B cell (primary cell): ENCODE results near the gene INSM1. TPM values are rescaled to one million over a fixed set of nuclear protein-coding genes. Genes with fewer than 3 reads are reported as not detected.

Source experiments
- ATAC-seq: fragments of 200-7000 bp; cut with Tn5 transposase; one replicate; pipeline ENCODE4 v1.10.0; 2021; ENCODE audit warnings: low read depth, mild to moderate bottlenecking, moderate number of reproducible peaks, moderate library complexity
- CTCF ChIA-PET: fragments of 350-600 bp; sonication (Branson Sonifier 250); formaldehyde crosslinking; loops from one replicate; lab custom pipeline; 2021; ENCODE audit warnings: antibody characterized with exemption, inconsistent platforms; lab: Charles Lee
- POLR2A ChIA-PET: fragments of 350-600 bp; sonication (Branson Sonifier 250); formaldehyde crosslinking; loops from one replicate; lab custom pipeline; 2021; ENCODE audit warnings: antibody characterized with exemption; lab: Charles Lee
- DNase-seq: peaks from one replicate; pipeline ENCODE4 v3.0.0; 2013
- H2AFZ ChIP-seq: 2 replicates; pipeline ENCODE4 v1.6.1; 2012; ENCODE audit warnings: mild to moderate bottlenecking, low read depth, low read length; ENCODE audit not compliant: insufficient read depth, poor library complexity, severe bottlenecking
- H3K27ac ChIP-seq, 2 donors: 1 replicate in 1 of 2; 2 replicates in 1 of 2; pipeline ENCODE4 v1.5.1; 2012 to 2013; ENCODE audit warnings: low read length in 2 of 2, mild to moderate bottlenecking in 2 of 2, moderate library complexity in 1 of 2
- H3K27me3 ChIP-seq, 4 experiments: fragments of 200-600 bp in 1 of 4; sonication (generic) in 1 of 4; replicated peaks in 1 of 4; 1 replicate in 2 of 4; 2 replicates in 2 of 4; pipeline versions ENCODE4 v1.6.1 to v1.7.0; 2013 to 2016; ENCODE audit warnings: low read length in 3 of 4, mild to moderate bottlenecking in 2 of 4, mixed read lengths in 1 of 4, moderate library complexity in 1 of 4; ENCODE audit not compliant: insufficient read depth in 4 of 4, control insufficient read depth in 3 of 4; ENCODE audit errors: control extremely low read depth in 1 of 4
- H3K36me3 ChIP-seq, 2 experiments: replicated peaks in 1 of 2; 1 replicate in 1 of 2; 2 replicates in 1 of 2; pipeline versions ENCODE4 v1.6.1 to v1.7.1; 2013; ENCODE audit warnings: low read length in 1 of 2; ENCODE audit not compliant: insufficient read depth in 2 of 2, control insufficient read depth in 1 of 2; ENCODE audit errors: control extremely low read depth in 1 of 2, extremely low read depth in 1 of 2
- H3K4me1 ChIP-seq, 2 donors: fragments of 200-600 bp in 1 of 2; sonication (generic) in 1 of 2; 1 replicate in 1 of 2; 2 replicates in 1 of 2; pipeline versions ENCODE4 v1.5.1 to v1.6.1; 2013 to 2017; ENCODE audit warnings: low read length in 2 of 2; ENCODE audit not compliant: control insufficient read depth in 2 of 2, insufficient read depth in 2 of 2
- H3K4me2 ChIP-seq: replicated peaks from 2 replicates; pipeline ENCODE3; 2012; ENCODE audit warnings: mild to moderate bottlenecking, low read depth, low read length; ENCODE audit not compliant: poor library complexity, severe bottlenecking
- H3K4me3 ChIP-seq, 5 experiments: fragments of 200-600 bp in 1 of 5; sonication (generic) in 1 of 5; 1 replicate in 3 of 5; 2 replicates in 2 of 5; pipeline versions ENCODE4 v1.5.1 to v1.7.0; 2011 to 2016; ENCODE audit warnings: low read length in 4 of 5, mild to moderate bottlenecking in 4 of 5, low read depth in 2 of 5, control low read depth in 1 of 5, moderate library complexity in 1 of 5; ENCODE audit not compliant: insufficient read depth in 1 of 5; ENCODE audit errors: control extremely low read depth in 1 of 5, extremely low read depth in 1 of 5
- H3K79me2 ChIP-seq: fragments of 200-600 bp; sonication (generic); one replicate; pipeline ENCODE4 v1.6.0; 2016; ENCODE audit warnings: low read length; ENCODE audit not compliant: control insufficient read depth, insufficient read depth
- H3K9ac ChIP-seq: fragments of 200-600 bp; sonication (generic); 2 replicates; pipeline ENCODE4 v1.6.1; 2017; ENCODE audit warnings: mild to moderate bottlenecking, low read length, moderate library complexity
- H3K9me3 ChIP-seq, 3 donors: one replicate each; pipeline versions ENCODE4 v1.6.1 to v1.7.1; 2013; ENCODE audit warnings: low read length in 2 of 3; ENCODE audit not compliant: control insufficient read depth in 2 of 3, insufficient read depth in 1 of 3; ENCODE audit errors: control extremely low read depth in 1 of 3
- H4K20me1 ChIP-seq: 2 replicates; pipeline ENCODE4 v1.6.0; 2012; ENCODE audit warnings: mild to moderate bottlenecking, low read length; ENCODE audit not compliant: insufficient read depth, control insufficient read depth, poor library complexity, severe bottlenecking
- H3K27ac Mint-ChIP-seq: one replicate; pipeline ENCODE4 v1.8.0; 2021; ENCODE audit warnings: mixed read lengths
- H3K27me3 Mint-ChIP-seq: one replicate; pipeline ENCODE4 v1.8.0; 2021; ENCODE audit warnings: mixed read lengths
- H3K4me1 Mint-ChIP-seq: one replicate; pipeline ENCODE4 v1.8.0; 2021; ENCODE audit warnings: mixed read lengths
- H3K4me3 Mint-ChIP-seq: one replicate; pipeline ENCODE4 v1.8.0; 2021; ENCODE audit warnings: mixed read lengths
- H3K9me3 Mint-ChIP-seq: one replicate; pipeline ENCODE4 v1.8.0; 2022; ENCODE audit warnings: mixed read lengths; ENCODE audit not compliant: insufficient read depth
- EZH2 ChIP-seq: IDR thresholded peaks from 2 replicates; pipeline ENCODE4 v1.6.1; 2012; ENCODE audit warnings: borderline replicate concordance, low read depth, mild to moderate bottlenecking, moderate library complexity, low read length; ENCODE audit not compliant: insufficient read depth, poor library complexity, severe bottlenecking
- WGBS: methylation state at CpG from one replicate; pipeline ENCODE4 v1.1.5; 2013; ENCODE audit warnings: missing lambda C conversion rate; ENCODE audit not compliant: insufficient coverage; 5-methylcytosine and 5-hydroxymethylcytosine counted together
- intact Hi-C: fragments of 100-400 bp; cut with micrococcal nuclease; formaldehyde crosslinking; loops from one replicate; pipeline ENCODE4 v1.10.0; 2022
- polyA plus RNA-seq: library from polyadenylated mRNA; depleted of rRNA; stranded (reverse); fragments of >200 nt; gene quantifications from 2 replicates; pipeline ENCODE4 v1.2.3, GENCODE V29; 2012
- total RNA-seq, 2 donors: library from RNA; stranded (reverse); fragments of 120-200 nt in 1 of 2; gene quantifications; 1 replicate in 1 of 2; 2 replicates in 1 of 2; pipeline versions ENCODE4 v1.2.3 to v1.2.4, GENCODE V29; 2013 to 2022
- TF ChIP-seq, protein P1 (sequence below): fragments of 200-600 bp; IDR thresholded peaks from one replicate; pipeline ENCODE4 v1.8.0; 2022; ENCODE audit warnings: antibody characterized with exemption, mild to moderate bottlenecking

INSM1 gene
- total and polyA plus RNA-seq, 2 donors (not counting 1 experiment from before 2014, with no cell fraction given): not detected

DNA sequence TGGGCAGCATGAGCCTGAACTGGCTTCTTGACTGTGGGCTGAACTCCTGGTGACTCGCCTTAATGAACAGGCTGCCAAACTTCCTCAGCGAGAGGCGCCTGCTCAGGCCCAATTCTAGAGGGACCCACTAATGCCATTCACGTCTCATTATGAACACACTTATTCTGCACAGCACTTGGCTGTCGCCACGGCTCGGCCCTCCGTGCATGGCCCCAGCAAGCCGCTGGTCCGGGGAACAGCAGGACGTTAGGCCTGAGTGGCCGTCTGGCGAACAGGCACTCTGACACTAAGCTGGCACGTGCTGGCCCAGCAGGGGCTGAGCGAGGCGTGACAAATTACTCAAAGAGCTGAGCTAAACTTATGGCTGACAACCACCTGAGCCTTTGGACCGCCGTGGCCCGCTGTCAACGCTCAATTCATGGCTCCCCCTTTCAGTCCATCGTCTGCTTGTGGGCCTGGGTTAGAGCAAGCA is 45.9 kb downstream of the INSM1 start:
- ChIA-PET POLR2A (no interaction called here), CTCF (no interaction called here)
- 95% methylated on average over 21 of the region's 21 CpGs for WGBS
- H3K4me3 Mint-ChIP-seq: no peak overlapping the region
- no peak overlapping the region for H3K27ac ChIP-seq
- no peak overlapping the region for H2AFZ ChIP-seq
- DNase-seq (no peak), ATAC-seq (no peak)
- TF ChIP-seq, protein P1, sequence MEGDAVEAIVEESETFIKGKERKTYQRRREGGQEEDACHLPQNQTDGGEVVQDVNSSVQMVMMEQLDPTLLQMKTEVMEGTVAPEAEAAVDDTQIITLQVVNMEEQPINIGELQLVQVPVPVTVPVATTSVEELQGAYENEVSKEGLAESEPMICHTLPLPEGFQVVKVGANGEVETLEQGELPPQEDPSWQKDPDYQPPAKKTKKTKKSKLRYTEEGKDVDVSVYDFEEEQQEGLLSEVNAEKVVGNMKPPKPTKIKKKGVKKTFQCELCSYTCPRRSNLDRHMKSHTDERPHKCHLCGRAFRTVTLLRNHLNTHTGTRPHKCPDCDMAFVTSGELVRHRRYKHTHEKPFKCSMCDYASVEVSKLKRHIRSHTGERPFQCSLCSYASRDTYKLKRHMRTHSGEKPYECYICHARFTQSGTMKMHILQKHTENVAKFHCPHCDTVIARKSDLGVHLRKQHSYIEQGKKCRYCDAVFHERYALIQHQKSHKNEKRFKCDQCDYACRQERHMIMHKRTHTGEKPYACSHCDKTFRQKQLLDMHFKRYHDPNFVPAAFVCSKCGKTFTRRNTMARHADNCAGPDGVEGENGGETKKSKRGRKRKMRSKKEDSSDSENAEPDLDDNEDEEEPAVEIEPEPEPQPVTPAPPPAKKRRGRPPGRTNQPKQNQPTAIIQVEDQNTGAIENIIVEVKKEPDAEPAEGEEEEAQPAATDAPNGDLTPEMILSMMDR: no peak
- no peak for TF ChIP-seq EZH2
- H3K27me3 ChIP-seq: no peaks in the 10 kb centered on the region
- no peaks in the 10 kb centered on the region for H3K79me2 ChIP-seq
- H3K27ac Mint-ChIP-seq: no peak overlapping the region
- intact Hi-C loops: no loop called here
- no peaks in the 10 kb centered on the region for H3K9me3 ChIP-seq
- no peaks in the 10 kb centered on the region for H3K9me3 Mint-ChIP-seq
- H3K4me1 ChIP-seq: no peaks in the 10 kb centered on the region
- H3K4me2 ChIP-seq: no peak overlapping the region
- no peaks in the 10 kb centered on the region for H4K20me1 ChIP-seq
- H3K36me3 ChIP-seq: peaks cover 3 to 4% of the 10 kb centered on the region in 2 experiments
- H3K4me3 ChIP-seq: no peak overlapping the region
- H3K27me3 Mint-ChIP-seq: no peaks in the 10 kb centered on the region
- no peak overlapping the region for H3K9ac ChIP-seq
- peaks cover 5% of the 10 kb centered on the region for H3K4me1 Mint-ChIP-seq

DNA sequence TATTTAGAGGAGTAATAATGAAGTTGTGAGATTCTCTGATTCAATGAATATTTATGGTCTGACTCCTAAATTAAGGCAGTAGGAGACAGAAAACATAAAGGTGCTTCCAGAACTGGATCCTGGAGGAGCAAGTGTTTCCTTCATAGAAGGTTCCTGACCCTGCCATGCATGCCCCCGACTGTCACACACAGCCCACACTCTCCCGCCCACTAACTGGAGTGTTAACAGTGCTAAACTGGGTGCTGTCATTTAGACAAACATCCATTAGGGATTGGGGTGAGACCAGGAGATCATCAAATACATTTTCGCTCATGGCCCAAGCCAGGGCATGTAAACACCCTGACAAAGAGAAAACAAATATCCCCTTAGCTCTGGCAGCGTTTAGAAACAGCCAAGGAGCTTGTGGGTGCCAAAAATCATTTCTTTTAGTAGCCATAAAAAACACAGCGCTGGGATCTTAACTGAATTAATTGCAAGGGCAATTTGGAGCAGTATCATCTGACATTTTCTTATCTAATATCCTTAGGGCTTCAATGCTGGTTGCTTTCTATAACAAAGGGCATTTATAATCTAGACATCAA is 46.8 kb downstream of the INSM1 start:
- no peaks in the 10 kb centered on the region for H3K27me3 Mint-ChIP-seq
- H4K20me1 ChIP-seq: no peaks in the 10 kb centered on the region
- no peak for DNase-seq
- H3K4me1 ChIP-seq: no peaks in the 10 kb centered on the region
- no peak overlapping the region for H3K4me3 Mint-ChIP-seq
- no peak overlapping the region for H3K27ac ChIP-seq
- no peak overlapping the region for H3K27ac Mint-ChIP-seq
- CTCF ChIA-PET: no interaction called here
- peaks cover 5% of the 10 kb centered on the region for H3K4me1 Mint-ChIP-seq
- H3K9me3 ChIP-seq: no peaks in the 10 kb centered on the region
- no peak overlapping the region for H3K9ac ChIP-seq
- intact Hi-C loops: no loop called here
- no peak for ATAC-seq
- H3K36me3 ChIP-seq: peaks cover 3 to 4% of the 10 kb centered on the region in 2 experiments
- H2AFZ ChIP-seq: no peak overlapping the region
- POLR2A ChIA-PET: no interaction called here
- 97% methylated on average over 4 of the region's 5 CpGs for WGBS
- H3K9me3 Mint-ChIP-seq: no peaks in the 10 kb centered on the region
- H3K27me3 ChIP-seq: no peaks in the 10 kb centered on the region
- H3K4me3 ChIP-seq: no peak overlapping the region
- no peaks in the 10 kb centered on the region for H3K79me2 ChIP-seq
- H3K4me2 ChIP-seq: no peak overlapping the region
- TF ChIP-seq EZH2: no peak
- TF ChIP-seq, protein P1: no peak
